ENCODE measurements around the gene SOD2.
A peak's percentile ranks its signal among the peaks of the same experiment; 100 is the strongest.

SOD2 gene

GRCh38 chr6:159720708-159721107 lies 27.7 kb upstream of the SOD2 start:
- Histone ChIP-seq H3K27ac (no peak overlapping the region), H3K9me3 (no peaks in the 10 kb centered on the region), H3K4me1 (ENCODE audit: control insufficient read depth in 1 of 2, insufficient read depth in 1 of 2, low read depth in 1 of 2, low read length in 1 of 2) (peaks cover 22 to 29% of the 10 kb centered on the region in 2 experiments), H3K27me3 (no peaks in the 10 kb centered on the region), H3K36me3 (no peaks in the 10 kb centered on the region), H3K4me3 (ENCODE audit: low read depth in 1 of 2, low read length in 1 of 2) (no peak overlapping the region)
- TF ChIP-seq CTCF (IDR thresholded peaks at IDR 0.05): no peak

DNA sequence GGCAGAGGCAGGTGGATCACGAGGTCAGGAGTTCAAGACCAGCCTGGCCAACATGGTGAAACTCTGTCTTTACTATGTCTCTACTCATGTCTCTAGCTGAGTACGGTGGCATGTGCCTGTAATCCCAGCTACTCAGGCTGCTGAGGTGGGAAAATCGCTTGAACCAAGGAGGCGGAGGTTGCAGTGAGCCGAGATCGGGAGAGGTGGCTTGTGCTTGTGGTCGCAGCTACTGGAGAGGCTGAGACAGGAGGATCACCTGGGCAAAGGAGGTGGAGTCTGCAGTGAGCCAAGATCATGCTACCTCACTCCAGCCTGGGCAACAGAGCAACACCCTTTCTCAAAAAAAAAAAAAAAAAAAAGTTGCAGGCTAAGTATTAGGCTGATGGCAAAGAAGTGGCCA lies 26.2 kb upstream of the SOD2 start:
- H3K36me3 ChIP-seq: no peaks in the 10 kb centered on the region
- no peaks in the 10 kb centered on the region for H3K9me3 ChIP-seq
- peaks cover 30 to 33% of the 10 kb centered on the region in 2 experiments for H3K4me1 ChIP-seq (ENCODE audit: control insufficient read depth in 1 of 2, insufficient read depth in 1 of 2, low read depth in 1 of 2, low read length in 1 of 2)
- no peak overlapping the region for H3K27ac ChIP-seq
- H3K4me3 ChIP-seq (ENCODE audit: low read depth in 1 of 2, low read length in 1 of 2): no peak overlapping the region
- TF ChIP-seq CTCF (IDR thresholded peaks at IDR 0.05): no peak
- H3K27me3 ChIP-seq: no peaks in the 10 kb centered on the region

DNA sequence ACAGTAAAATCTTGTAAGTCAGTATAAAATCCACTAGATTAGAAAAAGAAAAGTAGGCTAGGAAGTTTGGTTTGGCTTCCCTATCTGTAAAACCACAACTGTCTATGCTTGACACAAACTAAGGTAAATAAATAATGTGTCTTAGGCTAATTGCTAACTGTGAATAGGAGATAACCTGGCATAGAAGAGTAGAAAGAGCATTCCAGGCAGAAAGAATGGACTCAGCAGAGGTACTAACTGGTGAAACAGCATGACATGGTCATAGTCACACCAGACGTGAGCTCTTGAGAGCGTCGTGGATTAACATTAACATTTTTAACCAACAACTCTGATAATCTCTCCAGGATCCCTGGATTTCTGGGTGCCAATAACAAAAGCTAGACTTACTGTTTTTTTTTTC lies 25.6 kb upstream of the SOD2 start:
- H3K27ac ChIP-seq: peak overlapping the region; percentile 31
- H3K4me1 ChIP-seq (ENCODE audit: control insufficient read depth in 1 of 2, insufficient read depth in 1 of 2, low read depth in 1 of 2, low read length in 1 of 2): peaks cover 36 to 40% of the 10 kb centered on the region in 2 experiments
- no peak overlapping the region for H3K4me3 ChIP-seq (ENCODE audit: low read depth in 1 of 2, low read length in 1 of 2)
- H3K9me3 ChIP-seq: no peaks in the 10 kb centered on the region
- no peaks in the 10 kb centered on the region for H3K36me3 ChIP-seq
- no peak for TF ChIP-seq CTCF (IDR thresholded peaks at IDR 0.05)
- no peaks in the 10 kb centered on the region for H3K27me3 ChIP-seq

GRCh38 chr6:159716247-159717096 lies 23.4 kb upstream of the SOD2 start:
- TF ChIP-seq CTCF (IDR thresholded peaks at IDR 0.05): no peak
- H3K4me3 ChIP-seq (ENCODE audit: low read depth in 1 of 2, low read length in 1 of 2): peak overlapping the region; percentile 52 to 54
- H3K9me3 ChIP-seq: no peaks in the 10 kb centered on the region
- peaks cover 37 to 43% of the 10 kb centered on the region in 2 experiments for H3K4me1 ChIP-seq (ENCODE audit: control insufficient read depth in 1 of 2, insufficient read depth in 1 of 2, low read depth in 1 of 2, low read length in 1 of 2)
- H3K27ac ChIP-seq: peak overlapping the region; percentile 93
- H3K36me3 ChIP-seq: no peaks in the 10 kb centered on the region
- H3K27me3 ChIP-seq: no peaks in the 10 kb centered on the region

DNA sequence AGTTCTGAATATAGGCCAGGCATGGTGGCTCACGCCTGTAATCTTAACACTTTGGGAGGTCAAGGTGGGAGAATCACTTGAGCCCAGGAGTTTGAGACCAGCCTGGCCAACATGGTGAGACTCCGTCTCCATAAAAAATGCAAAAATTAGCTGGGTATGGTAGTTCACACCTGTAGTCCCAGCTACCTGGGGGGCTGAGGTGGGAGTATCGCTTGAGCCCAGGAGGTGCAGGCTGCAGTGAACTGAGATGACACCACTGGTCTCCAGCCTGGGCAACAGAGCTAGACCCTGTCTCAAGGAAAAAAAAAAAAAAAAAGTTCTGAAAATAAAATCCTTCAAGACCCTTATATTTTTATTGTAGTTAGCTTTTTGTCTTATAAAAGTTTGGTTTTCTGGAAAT lies 22.6 kb upstream of the SOD2 start:
- Histone ChIP-seq H3K36me3 (no peaks in the 10 kb centered on the region), H3K9me3 (no peaks in the 10 kb centered on the region), H3K4me1 (ENCODE audit: control insufficient read depth in 1 of 2, insufficient read depth in 1 of 2, low read depth in 1 of 2, low read length in 1 of 2) (peaks cover 37 to 43% of the 10 kb centered on the region in 2 experiments), H3K27me3 (no peaks in the 10 kb centered on the region), H3K4me3 (ENCODE audit: low read depth in 1 of 2, low read length in 1 of 2) (peak overlapping the region; percentile 52 to 54), H3K27ac (peak overlapping the region; percentile 93)
- TF ChIP-seq CTCF (IDR thresholded peaks at IDR 0.05): no peak
